H1 (cell line): Measurements from ENCODE around the gene UBE2I. TPM values are rescaled to one million over a fixed set of nuclear protein-coding genes. Genes with fewer than 3 reads are reported as not detected.

Experiments used
- CHD2 ChIP-seq: IDR thresholded peaks from 2 replicates; pipeline ENCODE4 v1.6.1; 2012; ENCODE audit warnings: low read length, improper control_type of control experiment
- EGR1 ChIP-seq: IDR thresholded peaks from 2 replicates; pipeline ENCODE4 v1.6.1; 2011; ENCODE audit warnings: low read depth, low read length, borderline replicate concordance
- MAFK ChIP-seq: IDR thresholded peaks from 2 replicates; pipeline ENCODE4 v1.6.1; 2012; ENCODE audit warnings: low read depth, mild to moderate bottlenecking, improper control_type of control experiment, low read length
- PHF8 ChIP-seq: fragments of 200-600 bp; sonication (generic); conservative IDR thresholded peaks from 2 replicates; pipeline ENCODE4 v1.7.1; 2012; ENCODE audit warnings: low read depth, mild to moderate bottlenecking, inconsistent platforms, low read length, moderate library complexity
- SIRT6 ChIP-seq: IDR thresholded peaks from one replicate; pipeline ENCODE4 v1.7.1; 2012; ENCODE audit warnings: low read length, inconsistent platforms
- SP4 ChIP-seq: IDR thresholded peaks from 2 replicates; pipeline ENCODE4 v1.6.1; 2012; ENCODE audit warnings: low read length, inconsistent platforms
- YY1 ChIP-seq: IDR thresholded peaks from 2 replicates; pipeline ENCODE4 v1.6.1; 2011; ENCODE audit warnings: low read depth, mild to moderate bottlenecking, low read length
- polyA plus RNA-seq, 7 experiments: library from polyadenylated mRNA; depleted of rRNA in 3 of 7; stranded (reverse) in 5 of 7; unstranded in 2 of 7; fragments of >200 nt in 5 of 7; fragments of 200-250 nt in 2 of 7; gene quantifications; 1 replicate in 5 of 7; 2 replicates in 1 of 7; 4 replicates in 1 of 7; pipeline versions ENCODE4 v1.2.1 to v1.2.3, GENCODE V29; 2011 to 2013; ENCODE audit warnings: missing spikeins in 2 of 7, mixed read lengths in 2 of 7
- total RNA-seq: library from RNA; stranded (reverse); fragmentation: NEBNext Ultra II Directional; extraction: Animal tissue kit (Norgen Biotek cat#: 25700); gene quantifications from 2 replicates; pipeline ENCODE4 v1.2.1, GENCODE V29; 2021

Gene UBE2I
- total and polyA plus RNA-seq, 2 of the 8 experiments (the other 6 are each of a cell fraction or from before 2014, with no cell fraction given): 148 to 268 TPM

DNA sequence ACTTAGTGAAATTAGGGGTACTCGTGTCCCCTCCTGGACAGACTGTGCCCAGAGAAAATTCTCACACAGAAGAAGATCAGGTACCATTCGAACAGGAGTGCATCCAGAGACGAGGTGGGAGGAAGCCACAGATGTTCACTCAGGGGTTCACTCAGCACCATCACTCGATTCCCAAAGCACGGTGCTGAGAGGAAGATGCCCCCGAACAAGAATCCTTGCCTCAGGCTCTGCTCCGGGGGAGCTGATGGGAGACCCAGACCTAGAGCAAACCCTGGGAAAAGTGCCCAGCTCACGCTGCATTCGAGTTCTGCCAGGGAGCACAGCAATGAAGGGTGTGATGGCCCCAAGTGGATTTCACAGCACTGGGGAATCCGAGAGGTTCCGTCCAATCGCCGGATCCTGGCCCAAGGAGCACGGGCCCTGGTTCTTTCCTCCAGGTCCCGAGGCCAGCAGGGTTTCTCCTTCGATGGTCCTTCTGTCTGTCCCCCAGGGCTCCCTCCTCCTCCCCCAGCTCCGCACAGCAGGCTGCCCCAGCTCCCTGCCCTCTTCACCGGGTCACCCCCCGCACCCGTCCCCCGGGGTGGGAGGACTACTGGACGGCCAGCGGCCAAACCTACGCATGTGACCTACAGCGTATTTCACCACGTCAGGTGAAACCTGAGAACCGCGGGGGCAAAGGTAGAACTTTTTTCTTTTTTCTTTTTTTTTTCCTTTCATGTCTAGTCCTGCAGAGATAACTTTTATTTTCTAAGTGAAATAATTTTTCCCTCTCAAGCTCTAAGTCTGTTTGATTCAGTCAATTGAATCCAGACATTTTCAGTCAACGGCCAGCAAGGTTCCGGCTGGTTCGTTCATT lies 10.2 kb upstream of the UBE2I start (continued):
- TF ChIP-seq YY1 (no peak), CHD2 (no peak), EGR1 (no peak), MAFK (no peak), SIRT6 (no peak), PHF8 (no peak), SP4 (no peak)
